Measurements from ENCODE around the gene PEX11G. TPM values are rescaled to one million over a fixed set of nuclear protein-coding genes. Genes with fewer than 3 reads are reported as not detected.

Gene PEX11G
- total RNA-seq, 4 donors from 2014 or later: 2.1 to 3.0 TPM; not detected in 2

- intact Hi-C loops (cut with DNase I; ENCODE audit: low total_unique reads): no loop called here
- Histone ChIP-seq H3K9me3 (no peaks in the 10 kb centered on the region), H3K27ac (no peak overlapping the region), H3K4me1 (no peaks in the 10 kb centered on the region), H3K27me3 (no peaks in the 10 kb centered on the region), H3K4me3 (no peak overlapping the region), H3K36me3 (no peaks in the 10 kb centered on the region)
- no peak for TF ChIP-seq POLR2A (IDR thresholded peaks at IDR 0.05)
- TF ChIP-seq, protein P1, sequence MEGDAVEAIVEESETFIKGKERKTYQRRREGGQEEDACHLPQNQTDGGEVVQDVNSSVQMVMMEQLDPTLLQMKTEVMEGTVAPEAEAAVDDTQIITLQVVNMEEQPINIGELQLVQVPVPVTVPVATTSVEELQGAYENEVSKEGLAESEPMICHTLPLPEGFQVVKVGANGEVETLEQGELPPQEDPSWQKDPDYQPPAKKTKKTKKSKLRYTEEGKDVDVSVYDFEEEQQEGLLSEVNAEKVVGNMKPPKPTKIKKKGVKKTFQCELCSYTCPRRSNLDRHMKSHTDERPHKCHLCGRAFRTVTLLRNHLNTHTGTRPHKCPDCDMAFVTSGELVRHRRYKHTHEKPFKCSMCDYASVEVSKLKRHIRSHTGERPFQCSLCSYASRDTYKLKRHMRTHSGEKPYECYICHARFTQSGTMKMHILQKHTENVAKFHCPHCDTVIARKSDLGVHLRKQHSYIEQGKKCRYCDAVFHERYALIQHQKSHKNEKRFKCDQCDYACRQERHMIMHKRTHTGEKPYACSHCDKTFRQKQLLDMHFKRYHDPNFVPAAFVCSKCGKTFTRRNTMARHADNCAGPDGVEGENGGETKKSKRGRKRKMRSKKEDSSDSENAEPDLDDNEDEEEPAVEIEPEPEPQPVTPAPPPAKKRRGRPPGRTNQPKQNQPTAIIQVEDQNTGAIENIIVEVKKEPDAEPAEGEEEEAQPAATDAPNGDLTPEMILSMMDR (IDR thresholded peaks at IDR 0.05): no peak
- no peak for DNase-seq
Observed at GRCh38 chr19:7528522-7529245, 39.8 kb upstream of the PEX11G start.

DNA sequence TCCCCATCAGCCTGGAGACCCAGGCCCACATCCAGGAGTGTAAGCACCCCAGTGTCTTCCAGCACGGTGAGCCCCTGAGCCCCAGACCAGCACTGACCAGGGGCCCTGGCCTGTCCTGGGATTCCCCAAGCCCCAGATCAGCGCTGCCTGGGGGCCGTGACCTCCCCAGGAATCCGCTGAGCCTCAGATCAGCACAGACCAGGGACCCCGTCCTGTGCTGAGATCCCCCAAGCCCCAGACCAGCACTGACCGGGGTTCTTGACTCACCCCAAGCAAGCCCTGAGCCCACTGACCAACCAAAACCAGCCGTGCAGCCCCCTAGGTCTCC is 39.3 kb upstream of the PEX11G start:
- H3K4me3 ChIP-seq: no peak overlapping the region
- DNase-seq: no peak
- H3K4me1 ChIP-seq: peaks cover 0 to 3% of the 10 kb centered on the region in 2 donors
- H3K36me3 ChIP-seq: no peaks in the 10 kb centered on the region
- intact Hi-C loops (cut with DNase I; ENCODE audit: low total_unique reads): no loop called here
- H3K27me3 ChIP-seq: no peaks in the 10 kb centered on the region
- TF ChIP-seq, protein P1 (IDR thresholded peaks at IDR 0.05): no peak
- TF ChIP-seq POLR2A (IDR thresholded peaks at IDR 0.05): no peak
- H3K9me3 ChIP-seq: no peaks in the 10 kb centered on the region
- H3K27ac ChIP-seq: no peak overlapping the region

DNA sequence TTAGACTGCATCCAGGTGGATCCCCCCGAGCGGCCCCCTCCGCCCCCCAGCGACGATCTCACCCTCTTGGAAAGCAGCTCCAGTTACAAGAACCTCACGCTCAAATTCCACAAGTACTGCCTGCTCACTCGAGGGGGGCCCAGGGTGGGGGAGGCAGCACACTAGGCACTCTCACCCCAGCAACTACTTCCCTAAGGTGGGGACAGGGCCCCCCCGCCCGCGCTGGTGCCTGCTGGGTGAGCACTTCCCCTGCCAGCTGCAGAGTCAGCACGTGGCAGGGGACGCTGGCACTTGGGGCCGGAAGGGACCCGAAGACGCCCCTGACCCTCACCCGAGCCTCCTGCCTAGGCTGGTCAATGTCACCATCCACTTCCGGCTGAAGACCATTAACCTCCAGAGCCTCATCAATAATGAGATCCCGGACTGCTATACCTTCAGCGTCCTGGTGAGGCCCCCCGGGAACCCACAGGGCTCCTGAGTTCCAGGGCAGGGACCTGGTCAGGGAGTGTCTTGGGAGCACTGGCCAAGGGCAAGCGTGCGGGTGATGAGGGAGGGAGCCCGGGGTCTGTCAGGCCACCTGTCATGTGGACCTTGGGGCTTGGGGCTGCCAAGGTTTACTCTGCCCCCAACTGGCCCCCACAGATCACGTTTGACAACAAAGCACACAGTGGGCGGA is 38.8 kb upstream of the PEX11G start:
- peaks cover 0 to 8% of the 10 kb centered on the region in 2 donors for H3K4me1 ChIP-seq
- TF ChIP-seq, protein P1 (IDR thresholded peaks at IDR 0.05): no peak
- no peak for TF ChIP-seq POLR2A (IDR thresholded peaks at IDR 0.05)
- no peaks in the 10 kb centered on the region for H3K9me3 ChIP-seq
- no peaks in the 10 kb centered on the region for H3K27me3 ChIP-seq
- no peak overlapping the region for H3K4me3 ChIP-seq
- no peak for DNase-seq
- no peaks in the 10 kb centered on the region for H3K36me3 ChIP-seq
- H3K27ac ChIP-seq: no peak overlapping the region
- intact Hi-C loops (cut with DNase I; ENCODE audit: low total_unique reads): no loop called here

DNA sequence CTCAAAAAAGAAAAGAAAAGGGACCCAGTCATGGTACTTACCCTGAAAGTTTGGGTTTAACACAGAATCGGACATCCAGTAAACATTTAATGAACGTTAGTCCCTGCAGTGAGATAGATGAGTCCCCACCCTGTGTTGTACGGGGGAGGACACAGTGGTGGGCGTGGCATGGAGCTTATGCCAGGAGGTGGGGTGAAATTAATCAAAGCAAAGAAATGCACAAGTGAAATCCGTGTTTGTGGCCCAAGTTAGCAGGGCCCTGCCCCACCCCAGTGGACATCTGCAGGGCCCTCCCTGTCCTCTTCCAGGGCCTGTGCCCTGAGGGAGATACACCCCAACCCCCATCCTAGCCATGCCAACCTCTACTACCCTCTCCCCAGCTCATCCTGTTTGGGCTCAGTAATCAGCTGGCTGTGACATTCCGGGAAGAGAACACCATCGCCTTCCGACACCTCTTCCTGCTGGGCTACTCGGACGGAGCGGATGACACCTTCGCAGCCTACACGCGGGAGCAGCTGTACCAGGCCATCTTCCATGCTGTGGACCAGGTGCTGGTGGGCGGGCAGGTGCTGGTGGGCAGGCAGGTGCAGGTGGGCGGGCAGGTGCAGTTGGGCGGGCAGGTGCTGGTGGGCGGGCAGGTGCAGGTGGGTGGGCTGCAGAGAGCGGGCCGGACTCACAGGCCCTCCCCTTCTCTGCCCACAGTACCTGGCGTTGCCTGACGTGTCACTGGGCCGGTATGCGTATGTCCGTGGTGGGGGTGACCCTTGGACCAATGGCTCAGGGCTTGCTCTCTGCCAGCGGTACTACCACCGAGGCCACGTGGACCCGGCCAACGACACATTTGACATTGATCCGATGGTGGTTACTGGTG is 37.5 kb upstream of the PEX11G start:
- TF ChIP-seq POLR2A (IDR thresholded peaks at IDR 0.05): no peak
- TF ChIP-seq, protein P1 (IDR thresholded peaks at IDR 0.05): no peak
- Histone ChIP-seq H3K4me1 (peaks cover 0 to 8% of the 10 kb centered on the region in 2 donors), H3K27ac (no peak overlapping the region), H3K36me3 (no peaks in the 10 kb centered on the region), H3K27me3 (no peaks in the 10 kb centered on the region), H3K9me3 (no peaks in the 10 kb centered on the region), H3K4me3 (no peak overlapping the region)
- intact Hi-C loops (cut with DNase I; ENCODE audit: low total_unique reads): no loop called here
- DNase-seq: no peak
